ENCODE data around the gene SLC38A9.
"Not testable (repeated sequence)": the region's sequence is repeated elsewhere in the genome, so short reads cannot be mapped to it uniquely, and the experiment has no call there.

Gene SLC38A9

DNA sequence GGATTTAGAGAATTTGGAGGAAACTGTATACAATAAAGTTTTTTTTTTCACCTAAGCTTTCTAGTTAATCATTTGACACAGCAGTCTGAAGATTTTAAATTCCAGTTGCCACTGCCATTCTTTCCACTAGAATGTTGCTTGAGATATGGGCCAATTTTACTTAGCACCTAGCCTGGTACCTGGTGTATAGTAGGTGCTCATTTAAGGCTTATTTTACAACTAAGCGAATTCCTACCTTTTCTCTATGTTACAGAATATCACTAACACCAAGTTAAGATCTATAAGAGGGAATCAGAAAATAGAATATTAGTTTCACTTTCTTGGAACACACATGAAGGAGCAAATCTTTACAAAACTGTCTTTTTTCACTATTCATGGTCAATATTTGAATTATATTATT lies 22.5 kb upstream of the SLC38A9 start:
- H3K36me3 ChIP-seq (ENCODE audit: control insufficient read depth, insufficient read depth, low read length): no peaks in the 10 kb centered on the region
- no peak overlapping the region for H3K4me2 ChIP-seq (ENCODE audit: low read length)
- H2AFZ ChIP-seq: no peak overlapping the region
- no peak overlapping the region for H3K27ac ChIP-seq
- no peak overlapping the region for H3K4me3 ChIP-seq (ENCODE audit: low read depth, low read length)
- no peaks in the 10 kb centered on the region for H3K27me3 ChIP-seq (ENCODE audit: control insufficient read depth, insufficient read depth, low read length)
- no peaks in the 10 kb centered on the region for H3K9me3 ChIP-seq (ENCODE audit: control insufficient read depth, low read length)
- no peaks in the 10 kb centered on the region for H3K4me1 ChIP-seq
- H3K79me2 ChIP-seq: no peaks in the 10 kb centered on the region
- TF ChIP-seq, protein P1, sequence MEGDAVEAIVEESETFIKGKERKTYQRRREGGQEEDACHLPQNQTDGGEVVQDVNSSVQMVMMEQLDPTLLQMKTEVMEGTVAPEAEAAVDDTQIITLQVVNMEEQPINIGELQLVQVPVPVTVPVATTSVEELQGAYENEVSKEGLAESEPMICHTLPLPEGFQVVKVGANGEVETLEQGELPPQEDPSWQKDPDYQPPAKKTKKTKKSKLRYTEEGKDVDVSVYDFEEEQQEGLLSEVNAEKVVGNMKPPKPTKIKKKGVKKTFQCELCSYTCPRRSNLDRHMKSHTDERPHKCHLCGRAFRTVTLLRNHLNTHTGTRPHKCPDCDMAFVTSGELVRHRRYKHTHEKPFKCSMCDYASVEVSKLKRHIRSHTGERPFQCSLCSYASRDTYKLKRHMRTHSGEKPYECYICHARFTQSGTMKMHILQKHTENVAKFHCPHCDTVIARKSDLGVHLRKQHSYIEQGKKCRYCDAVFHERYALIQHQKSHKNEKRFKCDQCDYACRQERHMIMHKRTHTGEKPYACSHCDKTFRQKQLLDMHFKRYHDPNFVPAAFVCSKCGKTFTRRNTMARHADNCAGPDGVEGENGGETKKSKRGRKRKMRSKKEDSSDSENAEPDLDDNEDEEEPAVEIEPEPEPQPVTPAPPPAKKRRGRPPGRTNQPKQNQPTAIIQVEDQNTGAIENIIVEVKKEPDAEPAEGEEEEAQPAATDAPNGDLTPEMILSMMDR (IDR thresholded peaks at IDR 0.05): no peak
- no peak overlapping the region for H3K9ac ChIP-seq

DNA sequence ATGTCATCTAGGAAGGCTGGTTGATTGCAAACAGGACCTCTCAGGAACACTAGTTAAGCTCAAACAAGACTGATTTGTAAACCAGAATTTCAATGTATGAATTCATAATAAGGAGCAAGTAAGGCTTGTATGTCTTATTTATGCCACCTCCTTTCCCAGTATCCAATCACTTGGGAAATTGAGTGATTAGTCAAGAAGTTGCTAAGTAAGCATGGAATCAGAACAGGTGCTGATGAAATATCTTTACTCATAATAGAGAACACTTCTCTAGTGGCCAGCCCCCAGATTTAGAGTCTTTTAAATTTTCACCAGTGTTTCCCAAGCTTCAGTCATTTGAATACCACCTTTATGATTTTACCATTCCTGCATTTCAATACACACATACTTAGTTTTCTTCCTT lies 20.5 kb upstream of the SLC38A9 start:
- TF ChIP-seq, protein P1 (IDR thresholded peaks at IDR 0.05): no peak
- H3K36me3 ChIP-seq (ENCODE audit: control insufficient read depth, insufficient read depth, low read length): no peaks in the 10 kb centered on the region
- no peak overlapping the region for H3K9ac ChIP-seq
- no peaks in the 10 kb centered on the region for H3K27me3 ChIP-seq (ENCODE audit: control insufficient read depth, insufficient read depth, low read length)
- H3K79me2 ChIP-seq: no peaks in the 10 kb centered on the region
- H3K4me2 ChIP-seq (ENCODE audit: low read length): no peak overlapping the region
- no peaks in the 10 kb centered on the region for H3K9me3 ChIP-seq (ENCODE audit: control insufficient read depth, low read length)
- no peaks in the 10 kb centered on the region for H3K4me1 ChIP-seq
- no peak overlapping the region for H2AFZ ChIP-seq
- H3K27ac ChIP-seq: no peak overlapping the region
- no peak overlapping the region for H3K4me3 ChIP-seq (ENCODE audit: low read depth, low read length)

DNA sequence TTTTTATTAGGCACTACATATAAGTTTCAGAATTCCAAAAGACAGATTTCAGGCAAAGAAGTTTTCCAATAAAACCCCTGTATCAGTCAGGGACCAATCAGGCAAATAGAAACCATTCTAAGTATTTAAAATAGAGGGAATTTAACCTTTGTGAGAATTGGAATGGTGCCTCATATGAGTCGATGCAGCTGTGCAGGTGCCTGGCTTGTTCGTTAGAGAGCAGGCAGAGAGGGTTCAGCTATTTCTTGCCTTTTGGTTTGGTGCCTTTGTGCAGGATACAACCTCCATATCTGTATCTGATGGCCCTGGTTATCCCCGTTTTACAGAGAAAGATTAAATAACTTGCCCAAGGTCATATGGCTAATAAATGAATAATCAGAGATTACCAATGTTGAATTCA lies 19.7 kb upstream of the SLC38A9 start:
- H2AFZ ChIP-seq: no peak overlapping the region
- H3K27me3 ChIP-seq (ENCODE audit: control insufficient read depth, insufficient read depth, low read length): no peaks in the 10 kb centered on the region
- no peak overlapping the region for H3K4me2 ChIP-seq (ENCODE audit: low read length)
- no peak overlapping the region for H3K4me3 ChIP-seq (ENCODE audit: low read depth, low read length)
- TF ChIP-seq, protein P1 (IDR thresholded peaks at IDR 0.05): no peak
- no peak overlapping the region for H3K27ac ChIP-seq
- no peaks in the 10 kb centered on the region for H3K9me3 ChIP-seq (ENCODE audit: control insufficient read depth, low read length)
- no peaks in the 10 kb centered on the region for H3K36me3 ChIP-seq (ENCODE audit: control insufficient read depth, insufficient read depth, low read length)
- H3K4me1 ChIP-seq: no peaks in the 10 kb centered on the region
- H3K9ac ChIP-seq: no peak overlapping the region
- no peaks in the 10 kb centered on the region for H3K79me2 ChIP-seq

- Histone ChIP-seq H3K27me3 (ENCODE audit: control insufficient read depth, insufficient read depth, low read length) (no peaks in the 10 kb centered on the region), H2AFZ (no peak overlapping the region), H3K4me3 (ENCODE audit: low read depth, low read length) (no peak overlapping the region), H3K4me2 (ENCODE audit: low read length) (no peak overlapping the region), H3K79me2 (no peaks in the 10 kb centered on the region), H3K4me1 (no peaks in the 10 kb centered on the region), H3K36me3 (ENCODE audit: control insufficient read depth, insufficient read depth, low read length) (no peaks in the 10 kb centered on the region), H3K27ac (no peak overlapping the region), H3K9ac (no peak overlapping the region), H3K9me3 (ENCODE audit: control insufficient read depth, low read length) (no peaks in the 10 kb centered on the region)
- TF ChIP-seq, protein P1 (IDR thresholded peaks at IDR 0.05): no peak
Observed at GRCh38 chr5:55724281-55724680, 12.2 kb upstream of the SLC38A9 start.

DNA sequence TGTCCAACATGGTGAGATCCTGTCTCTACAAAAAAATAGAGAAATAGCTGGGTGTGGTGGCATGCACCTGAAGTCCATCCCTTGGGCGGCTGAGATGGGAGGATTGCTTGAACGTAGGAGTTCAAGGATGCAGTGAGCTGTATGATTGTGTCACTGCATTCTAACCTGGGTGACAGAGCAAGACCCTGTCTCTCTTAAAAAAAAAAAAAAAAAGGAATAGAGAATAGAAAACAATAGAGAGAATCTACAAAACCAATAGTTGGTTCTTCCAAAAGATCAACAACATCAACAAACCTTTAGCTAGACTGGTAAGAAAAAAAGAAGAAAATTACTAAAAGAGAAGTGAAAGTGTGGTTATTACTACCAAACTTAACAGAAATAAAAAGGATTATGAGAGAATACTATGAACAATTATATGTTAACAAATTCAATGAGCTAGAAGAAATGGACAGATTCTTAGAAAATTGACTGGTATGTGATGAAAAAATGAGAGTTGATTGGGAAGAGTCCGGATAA lies 8.1 kb upstream of the SLC38A9 start:
- no peaks in the 10 kb centered on the region for H3K9me3 ChIP-seq (ENCODE audit: control insufficient read depth, low read length)
- no peak overlapping the region for H3K9ac ChIP-seq
- no peak overlapping the region for H3K4me3 ChIP-seq (ENCODE audit: low read depth, low read length)
- no peak overlapping the region for H2AFZ ChIP-seq
- no peaks in the 10 kb centered on the region for H3K4me1 ChIP-seq
- no peaks in the 10 kb centered on the region for H3K27me3 ChIP-seq (ENCODE audit: control insufficient read depth, insufficient read depth, low read length)
- H3K27ac ChIP-seq: no peak overlapping the region
- H3K79me2 ChIP-seq: no peaks in the 10 kb centered on the region
- no peak overlapping the region for H3K4me2 ChIP-seq (ENCODE audit: low read length)
- H3K36me3 ChIP-seq (ENCODE audit: control insufficient read depth, insufficient read depth, low read length): no peaks in the 10 kb centered on the region
- TF ChIP-seq, protein P1 (IDR thresholded peaks at IDR 0.05): no peak

GRCh38 chr5:55719026-55719425 lies 6.9 kb upstream of the SLC38A9 start:
- not testable (repeated sequence) for H3K9me3 ChIP-seq (ENCODE audit: control insufficient read depth, low read length); H3K4me2 ChIP-seq (ENCODE audit: low read length); H3K4me1 ChIP-seq; H3K27me3 ChIP-seq (ENCODE audit: control insufficient read depth, insufficient read depth, low read length); H3K27ac ChIP-seq; H3K36me3 ChIP-seq (ENCODE audit: control insufficient read depth, insufficient read depth, low read length); H3K79me2 ChIP-seq; H3K9ac ChIP-seq; H3K4me3 ChIP-seq (ENCODE audit: low read depth, low read length); H2AFZ ChIP-seq

Measured in parathyroid adenoma (tissue), 2 donors.